Chondrocyte (in vitro differentiated cells): Measurements from ENCODE around the gene ADSL. TPM values are rescaled to one million over a fixed set of nuclear protein-coding genes. Genes with fewer than 3 reads are reported as not detected.
A peak's percentile ranks its signal among the peaks of the same experiment; 100 is the strongest.
"Not testable (repeated sequence)": the region's sequence is repeated elsewhere in the genome, so short reads cannot be mapped to it uniquely, and the experiment has no call there.

Experiments used
- DNase-seq: peaks from one replicate; pipeline ENCODE4 v3.0.0; 2021; ENCODE audit warnings: mixed read lengths, low spot score
- H3K27ac Mint-ChIP-seq: one replicate; pipeline ENCODE4 v1.8.0; 2021; ENCODE audit warnings: mild to moderate bottlenecking, moderate library complexity, mixed read lengths; ENCODE audit not compliant: unreplicated experiment
- H3K27me3 Mint-ChIP-seq: 2 replicates; pipeline ENCODE4 v1.8.0; 2021; ENCODE audit warnings: low read depth, mixed read lengths
- H3K36me3 Mint-ChIP-seq: 2 replicates; pipeline ENCODE4 v1.8.0; 2021; ENCODE audit warnings: low read depth, mixed read lengths
- H3K4me1 Mint-ChIP-seq: 2 replicates; pipeline ENCODE4 v1.8.0; 2021; ENCODE audit warnings: low read depth, mild to moderate bottlenecking, mixed read lengths
- H3K4me3 Mint-ChIP-seq: one replicate; pipeline ENCODE4 v1.8.0; 2021; ENCODE audit warnings: mild to moderate bottlenecking, moderate library complexity, mixed read lengths; ENCODE audit not compliant: unreplicated experiment
- H3K9me3 Mint-ChIP-seq: 2 replicates; pipeline ENCODE4 v1.8.0; 2021; ENCODE audit warnings: low read depth, mixed read lengths
- CTCF ChIP-seq: fragments of 200-600 bp; sonication (generic); IDR thresholded peaks from 2 replicates; pipeline ENCODE4 v1.5.0; 2021; ENCODE audit warnings: antibody characterized with exemption, mild to moderate bottlenecking, moderate library complexity
- total RNA-seq: library from RNA; stranded (reverse); gene quantifications from 3 replicates; pipeline ENCODE4 v1.2.1, GENCODE V29; 2021

Gene ADSL
- total RNA-seq, 1 donor from 2014 or later, result 62.2 TPM

GRCh38 chr22:40308999-40309573 lies 37.2 kb upstream of the ADSL start:
- no peaks in the 10 kb centered on the region for H3K27me3 Mint-ChIP-seq
- no peaks in the 10 kb centered on the region for H3K9me3 Mint-ChIP-seq
- no peak for DNase-seq
- no peak for TF ChIP-seq CTCF
- no peak overlapping the region for H3K4me3 Mint-ChIP-seq
- H3K27ac Mint-ChIP-seq, result peak overlapping the region; percentile 17
- peaks cover 18% of the 10 kb centered on the region for H3K4me1 Mint-ChIP-seq
- H3K36me3 Mint-ChIP-seq, result peaks cover 29% of the 10 kb centered on the region

- H3K4me1 Mint-ChIP-seq, result peaks cover 18% of the 10 kb centered on the region
- no peaks in the 10 kb centered on the region for H3K9me3 Mint-ChIP-seq
- peaks cover 31% of the 10 kb centered on the region for H3K36me3 Mint-ChIP-seq
- no peaks in the 10 kb centered on the region for H3K27me3 Mint-ChIP-seq
- no peak overlapping the region for H3K4me3 Mint-ChIP-seq
- no peak for TF ChIP-seq CTCF
- H3K27ac Mint-ChIP-seq, result peak overlapping the region; percentile 79
- DNase-seq, result no peak
These were observed 36.7 kb upstream of the ADSL start for GRCh38 chr22:40309631-40310030.

GRCh38 chr22:40310081-40310767 lies 36.1 kb upstream of the ADSL start:
- Mint-ChIP-seq H3K9me3 (no peaks in the 10 kb centered on the region), H3K4me1 (peaks cover 18% of the 10 kb centered on the region), H3K36me3 (peaks cover 33% of the 10 kb centered on the region), H3K27ac (peak overlapping the region; percentile 79), H3K27me3 (no peaks in the 10 kb centered on the region), H3K4me3 (no peak overlapping the region)
- no peak for DNase-seq
- no peak for TF ChIP-seq CTCF

- Mint-ChIP-seq H3K27ac (peak overlapping the region; percentile 79), H3K4me1 (peaks cover 18% of the 10 kb centered on the region), H3K9me3 (no peaks in the 10 kb centered on the region), H3K27me3 (no peaks in the 10 kb centered on the region), H3K36me3 (peaks cover 39% of the 10 kb centered on the region), H3K4me3 (no peak overlapping the region)
- no peak for DNase-seq
- no peak for TF ChIP-seq CTCF
These were observed 35.6 kb upstream of the ADSL start for GRCh38 chr22:40310768-40311120.

- H3K9me3 Mint-ChIP-seq, DNase-seq, H3K27ac Mint-ChIP-seq, H3K4me3 Mint-ChIP-seq, H3K27me3 Mint-ChIP-seq: not testable (repeated sequence)
- peaks cover 18% of the 10 kb centered on the region for H3K4me1 Mint-ChIP-seq
- peaks cover 45% of the 10 kb centered on the region for H3K36me3 Mint-ChIP-seq
These were observed 34.7 kb upstream of the ADSL start for GRCh38 chr22:40311646-40312045.

- Mint-ChIP-seq H3K4me3 (no peak overlapping the region), H3K36me3 (peaks cover 49% of the 10 kb centered on the region), H3K4me1 (peaks cover 18% of the 10 kb centered on the region), H3K27me3 (no peaks in the 10 kb centered on the region), H3K27ac (no peak overlapping the region), H3K9me3 (no peaks in the 10 kb centered on the region)
- TF ChIP-seq CTCF, result no peak
- DNase-seq, result no peak
These were observed 34.2 kb upstream of the ADSL start for GRCh38 chr22:40312050-40312449.
